Muscle of leg (tissue), 11 donors: ENCODE results near the gene MSI2. TPM values are rescaled to one million over a fixed set of nuclear protein-coding genes. Genes with fewer than 3 reads are reported as not detected.

Experiments used
- DNase-seq: peaks from one replicate; pipeline ENCODE4 v3.0.0; 2013
- H3K27ac ChIP-seq: one replicate; pipeline ENCODE4 v1.5.1; 2013; ENCODE audit warnings: mild to moderate bottlenecking, low read length, control low read depth
- H3K27me3 ChIP-seq: one replicate; pipeline ENCODE4 v1.6.1; 2013; ENCODE audit warnings: low read length; ENCODE audit not compliant: control insufficient read depth, insufficient read depth
- H3K36me3 ChIP-seq: one replicate; pipeline ENCODE4 v1.6.1; 2013; ENCODE audit warnings: low read length; ENCODE audit not compliant: control insufficient read depth, insufficient read depth
- H3K4me1 ChIP-seq: one replicate; pipeline ENCODE4 v1.6.1; 2013; ENCODE audit warnings: low read length; ENCODE audit not compliant: control insufficient read depth, insufficient read depth
- H3K4me3 ChIP-seq: one replicate; pipeline ENCODE4 v1.5.1; 2013; ENCODE audit warnings: low read length, control low read depth
- H3K9me3 ChIP-seq: replicated peaks from 2 replicates; pipeline ENCODE4 v1.6.1; 2013; ENCODE audit warnings: low read depth, low read length; ENCODE audit not compliant: control insufficient read depth
- WGBS: methylation state at CpG from one replicate; pipeline ENCODE4 v1.1.5; 2013; ENCODE audit warnings: missing lambda C conversion rate; ENCODE audit not compliant: insufficient coverage; 5-methylcytosine and 5-hydroxymethylcytosine counted together
- polyA plus RNA-seq, 8 donors: library from polyadenylated mRNA; unstranded; fragments of 120-200 nt; gene quantifications; one replicate each; pipeline versions ENCODE4 v1.2.1 to v1.2.3, GENCODE V29; 2013; ENCODE audit warnings: inconsistent platforms in 1 of 8, low replicate concordance in 1 of 8; ENCODE audit not compliant: insufficient read length in 8 of 8, insufficient read depth in 1 of 8
- total RNA-seq: library from RNA; stranded (reverse); fragments of 120-200 nt; gene quantifications from one replicate; pipeline ENCODE4 v1.2.4, GENCODE V29; 2013

The MSI2 gene
- total and polyA plus RNA-seq, 9 donors, result 21.5 to 32.0 (median 27.4) TPM

DNA sequence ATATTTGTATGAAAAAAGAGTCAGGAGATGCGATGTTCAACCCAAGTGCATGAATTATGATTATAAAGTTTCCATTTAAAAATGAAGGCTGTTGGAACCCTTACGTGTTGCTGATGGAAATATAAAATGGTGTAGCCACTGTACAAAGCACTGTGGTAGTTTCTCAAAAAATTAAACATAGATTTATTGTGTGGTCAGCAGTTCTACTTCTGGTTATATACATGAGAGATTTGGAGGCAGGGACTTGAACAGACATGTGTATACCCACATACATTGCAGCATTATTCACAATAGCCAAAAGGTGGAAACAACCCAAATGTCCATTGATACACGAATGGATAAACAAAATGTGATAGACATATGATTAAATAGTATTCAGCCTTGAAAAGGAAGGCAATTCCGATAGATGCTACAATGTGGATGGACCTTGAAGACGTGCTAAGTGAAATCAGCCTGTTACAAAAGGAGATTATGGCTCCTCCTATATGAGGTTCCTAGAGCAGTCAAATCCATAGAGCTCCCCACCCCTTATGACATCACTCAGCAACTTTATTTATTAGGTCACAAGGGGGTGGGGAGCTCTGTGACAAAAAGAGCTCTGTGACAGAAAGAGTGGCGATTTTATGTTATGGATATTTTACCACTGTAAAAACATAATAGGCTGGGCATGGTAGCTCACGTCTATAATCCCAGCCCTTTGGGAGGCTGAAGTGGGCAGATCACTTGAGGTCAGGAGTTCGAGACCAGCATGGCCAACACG is 106.7 kb downstream of the MSI2 start:
- Histone ChIP-seq H3K9me3 (no peaks in the 10 kb centered on the region), H3K27me3 (no peaks in the 10 kb centered on the region), H3K4me1 (peaks cover 19% of the 10 kb centered on the region), H3K36me3 (no peaks in the 10 kb centered on the region), H3K4me3 (no peak overlapping the region), H3K27ac (no peak overlapping the region)
- WGBS, result no CpG with 5 or more reads among the region's 9 CpGs
- DNase-seq, result no peak

DNA sequence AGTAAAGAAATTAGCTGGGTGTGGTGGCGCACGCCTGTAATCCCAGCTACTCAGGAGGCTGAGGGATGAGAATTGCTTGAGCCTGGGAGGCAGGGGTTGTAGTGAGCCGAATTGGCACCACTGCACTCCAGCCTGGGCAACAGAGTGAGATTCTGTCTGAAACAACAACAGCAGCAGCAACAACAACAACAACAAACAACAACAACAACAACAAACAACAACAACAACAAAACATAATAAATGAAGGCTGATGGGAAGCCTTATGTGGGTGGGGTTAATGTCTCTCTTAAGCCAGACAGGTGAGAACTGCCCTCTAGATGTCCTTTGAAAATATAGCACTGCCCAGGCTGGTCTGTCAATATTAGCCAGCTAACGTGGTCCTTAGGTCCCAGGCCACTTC is 107.3 kb downstream of the MSI2 start:
- no CpG with 5 or more reads among the region's 4 CpGs for WGBS
- Histone ChIP-seq H3K36me3 (no peaks in the 10 kb centered on the region), H3K4me3 (no peak overlapping the region), H3K9me3 (no peaks in the 10 kb centered on the region), H3K27ac (no peak overlapping the region), H3K27me3 (no peaks in the 10 kb centered on the region), H3K4me1 (peaks cover 19% of the 10 kb centered on the region)
- DNase-seq, result no peak

DNA sequence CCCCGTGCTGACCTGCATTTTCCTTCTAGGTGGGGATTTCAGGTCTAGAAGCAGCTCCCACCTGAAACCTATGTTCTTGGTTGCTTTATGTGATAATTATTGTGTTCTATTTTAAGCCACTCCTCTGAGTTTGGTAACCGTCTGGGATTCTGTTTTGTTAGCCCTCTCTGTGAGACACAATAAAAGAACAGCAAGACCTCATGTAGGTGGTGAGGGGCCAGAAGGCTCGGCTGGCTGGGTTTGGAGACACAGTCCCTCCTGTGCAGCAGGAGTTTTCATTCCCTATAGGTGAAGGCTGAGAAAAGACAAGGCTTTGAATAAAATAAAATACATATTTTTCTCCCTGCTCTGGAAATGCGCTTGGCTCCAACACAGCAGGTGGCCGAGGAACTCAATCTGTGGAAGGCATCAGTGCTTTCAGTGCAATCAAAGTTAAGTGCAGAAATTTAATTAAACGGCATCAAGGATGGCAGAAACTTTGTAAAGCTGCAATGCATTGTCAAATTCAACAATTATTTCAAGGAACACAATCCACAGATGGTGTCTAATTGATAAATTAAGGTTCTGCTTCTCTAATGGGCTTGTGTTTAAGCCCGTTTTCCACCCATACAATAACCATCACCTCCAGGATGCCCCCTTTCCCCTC is 107.8 kb downstream of the MSI2 start:
- WGBS, result 50% methylated on average over 2 of the region's 7 CpGs
- no peak for DNase-seq
- no peaks in the 10 kb centered on the region for H3K27me3 ChIP-seq
- peaks cover 19% of the 10 kb centered on the region for H3K4me1 ChIP-seq
- no peak overlapping the region for H3K4me3 ChIP-seq
- H3K36me3 ChIP-seq, result no peaks in the 10 kb centered on the region
- H3K27ac ChIP-seq, result no peak overlapping the region
- no peaks in the 10 kb centered on the region for H3K9me3 ChIP-seq

GRCh38 chr17:57365420-57365819 is 109.1 kb downstream of the MSI2 start:
- no peak overlapping the region for H3K27ac ChIP-seq
- no peak for DNase-seq
- H3K27me3 ChIP-seq, result no peaks in the 10 kb centered on the region
- WGBS, result 81% methylated on average over 3 of the region's 3 CpGs
- no peak overlapping the region for H3K4me3 ChIP-seq
- H3K9me3 ChIP-seq, result no peaks in the 10 kb centered on the region
- H3K4me1 ChIP-seq, result peaks cover 13% of the 10 kb centered on the region
- no peaks in the 10 kb centered on the region for H3K36me3 ChIP-seq

DNA sequence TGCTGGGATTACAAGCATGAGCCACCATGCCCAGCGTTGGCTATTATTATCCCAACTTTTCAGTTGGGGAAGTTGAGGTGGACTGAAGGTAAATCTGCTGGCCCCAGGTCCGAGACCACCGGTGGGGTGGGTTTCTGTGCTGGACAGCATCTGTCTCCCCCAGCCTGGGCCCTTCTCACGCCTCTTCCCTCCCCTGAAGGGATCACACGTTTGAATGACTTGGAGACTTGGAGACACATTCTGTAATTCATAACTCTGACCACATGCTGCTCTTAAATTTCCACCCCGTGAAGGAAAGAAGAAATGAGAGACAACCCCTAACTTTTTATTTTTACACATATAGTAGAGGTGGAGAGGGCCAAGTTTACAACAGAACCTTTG is 109.8 kb downstream of the MSI2 start:
- H3K9me3 ChIP-seq, result no peaks in the 10 kb centered on the region
- no peak for DNase-seq
- no peaks in the 10 kb centered on the region for H3K36me3 ChIP-seq
- WGBS, result no CpG with 5 or more reads among the region's 6 CpGs
- H3K4me1 ChIP-seq, result peaks cover 13% of the 10 kb centered on the region
- no peak overlapping the region for H3K27ac ChIP-seq
- H3K27me3 ChIP-seq, result no peaks in the 10 kb centered on the region
- no peak overlapping the region for H3K4me3 ChIP-seq

GRCh38 chr17:57366558-57367351 is 110.4 kb downstream of the MSI2 start:
- no peaks in the 10 kb centered on the region for H3K36me3 ChIP-seq
- H3K4me3 ChIP-seq, result no peak overlapping the region
- H3K27ac ChIP-seq, result no peak overlapping the region
- H3K4me1 ChIP-seq, result peaks cover 13% of the 10 kb centered on the region
- DNase-seq, result peak; percentile 26
- WGBS, result no CpG with 5 or more reads among the region's 13 CpGs
- no peaks in the 10 kb centered on the region for H3K27me3 ChIP-seq
- H3K9me3 ChIP-seq, result no peaks in the 10 kb centered on the region

- WGBS, result 93% methylated on average over 3 of the region's 6 CpGs
- Histone ChIP-seq H3K27ac (no peak overlapping the region), H3K9me3 (peaks cover 4% of the 10 kb centered on the region), H3K4me1 (peaks cover 13% of the 10 kb centered on the region), H3K4me3 (no peak overlapping the region), H3K27me3 (no peaks in the 10 kb centered on the region), H3K36me3 (no peaks in the 10 kb centered on the region)
- no peak for DNase-seq
These were observed 112.5 kb downstream of the MSI2 start for GRCh38 chr17:57368637-57369336.

- no peak for DNase-seq
- H3K4me3 ChIP-seq, result no peak overlapping the region
- peaks cover 8% of the 10 kb centered on the region for H3K9me3 ChIP-seq
- no peaks in the 10 kb centered on the region for H3K27me3 ChIP-seq
- no CpG with 5 or more reads among the region's 2 CpGs for WGBS
- no peaks in the 10 kb centered on the region for H3K36me3 ChIP-seq
- H3K27ac ChIP-seq, result no peak overlapping the region
- peaks cover 11% of the 10 kb centered on the region for H3K4me1 ChIP-seq
These were observed 113.2 kb downstream of the MSI2 start for GRCh38 chr17:57369509-57369945.

- WGBS, result 63% methylated on average over 1 of the region's 6 CpGs
- H3K27ac ChIP-seq, result no peak overlapping the region
- peaks cover 11% of the 10 kb centered on the region for H3K4me1 ChIP-seq
- H3K36me3 ChIP-seq, result no peaks in the 10 kb centered on the region
- no peak for DNase-seq
- H3K27me3 ChIP-seq, result no peaks in the 10 kb centered on the region
- no peak overlapping the region for H3K4me3 ChIP-seq
- peaks cover 8% of the 10 kb centered on the region for H3K9me3 ChIP-seq
These were observed 113.8 kb downstream of the MSI2 start for GRCh38 chr17:57370037-57370581.
